HepG2 (cell line): ENCODE results near the gene EID3. TPM values are rescaled to one million over a fixed set of nuclear protein-coding genes. Genes with fewer than 3 reads are reported as not detected.
A peak's percentile ranks its signal among the peaks of the same experiment; 100 is the strongest.

ENCODE experiments used
- ASH2L ChIP-seq: fragments of 300-600, 200-600 bp; sonication (generic); IDR thresholded peaks from 2 replicates; pipeline ENCODE4 v1.7.0; 2017; ENCODE audit warnings: low read depth, mild to moderate bottlenecking, moderate library complexity, mixed read lengths, low read length; ENCODE audit not compliant: insufficient read length
- DNMT3B ChIP-seq: conservative IDR thresholded peaks from 2 replicates; pipeline ENCODE4 v1.6.1; 2016; ENCODE audit warnings: missing biosample characterization, control low read depth
- HDAC1 ChIP-seq: sonication (generic); formaldehyde crosslinking; IDR thresholded peaks from 2 replicates; pipeline ENCODE4 v1.5.1; 2020; ENCODE audit warnings: mild to moderate bottlenecking, missing genetic modification reagents
- HNRNPLL ChIP-seq: fragments of 200-400 bp; formaldehyde crosslinking; IDR thresholded peaks from 2 replicates; pipeline ENCODE4 v1.6.1; 2017; ENCODE audit warnings: mild to moderate bottlenecking, low read depth, low read length; ENCODE audit not compliant: poor library complexity, severe bottlenecking
- JUNB ChIP-seq: sonication (generic); formaldehyde crosslinking; IDR thresholded peaks from 2 replicates; pipeline ENCODE4 v1.8.0; 2022; ENCODE audit warnings: missing genetic modification reagents, mild to moderate bottlenecking, borderline replicate concordance
- KDM5B ChIP-seq: sonication (generic); formaldehyde crosslinking; IDR thresholded peaks from 2 replicates; pipeline ENCODE4 v1.4.0; 2020; ENCODE audit warnings: missing genetic modification reagents, mild to moderate bottlenecking, borderline replicate concordance
- MED8 ChIP-seq: sonication (generic); formaldehyde crosslinking; IDR thresholded peaks from 2 replicates; pipeline ENCODE4 v1.8.1; 2023; ENCODE audit warnings: mild to moderate bottlenecking, missing genetic modification reagents; ENCODE audit not compliant: insufficient replicate concordance
- MEIS2 ChIP-seq: sonication (generic); formaldehyde crosslinking; IDR thresholded peaks from 2 replicates; pipeline ENCODE4 v1.9.0; 2021; ENCODE audit warnings: mild to moderate bottlenecking, missing genetic modification reagents
- NONO ChIP-seq, 2 experiments: fragments of 450-650 bp in 1 of 2; sonication (generic) in 1 of 2; formaldehyde crosslinking in 1 of 2; IDR thresholded peaks in 1 of 2; conservative IDR thresholded peaks in 1 of 2; 2 replicates each; pipeline versions ENCODE4 v1.6.1 to v1.8.0; 2017 to 2022; ENCODE audit warnings: mild to moderate bottlenecking in 1 of 2, missing genetic modification reagents in 1 of 2, moderate library complexity in 1 of 2
- NR2C2 ChIP-seq: sonication (generic); formaldehyde crosslinking; IDR thresholded peaks from 2 replicates; pipeline ENCODE4 v1.4.0; 2020; ENCODE audit warnings: missing genetic modification reagents, mild to moderate bottlenecking, moderate library complexity, borderline replicate concordance
- RFX5 ChIP-seq: IDR thresholded peaks from 2 replicates; pipeline ENCODE4 v1.6.1; 2011; ENCODE audit warnings: low read depth, low read length, improper control_type of control experiment
- SSRP1 ChIP-seq: IDR thresholded peaks from 2 replicates; pipeline ENCODE4 v1.6.1; 2016; ENCODE audit warnings: control low read depth
- TCF7L2 ChIP-seq: IDR thresholded peaks from 2 replicates; pipeline ENCODE4 v1.6.1; 2011; ENCODE audit warnings: mild to moderate bottlenecking, low read depth, low read length, moderate library complexity
- THAP11 ChIP-seq: IDR thresholded peaks from 2 replicates; pipeline ENCODE4 v1.6.1; 2016; ENCODE audit warnings: missing biosample characterization, missing genetic modification reagents
- TMF1 ChIP-seq: sonication (generic); formaldehyde crosslinking; IDR thresholded peaks from 2 replicates; pipeline ENCODE4 v1.8.1; 2022; ENCODE audit warnings: low read depth, missing genetic modification reagents
- ZNF160 ChIP-seq: sonication (generic); formaldehyde crosslinking; IDR thresholded peaks from 2 replicates; pipeline ENCODE4 v1.8.0; 2022; ENCODE audit warnings: mild to moderate bottlenecking, inconsistent platforms, missing genetic modification reagents
- ZNF557 ChIP-seq: sonication (generic); formaldehyde crosslinking; IDR thresholded peaks from 2 replicates; pipeline ENCODE4 v1.4.0; 2020; ENCODE audit warnings: missing genetic modification reagents
- ZNF558 ChIP-seq: sonication (generic); formaldehyde crosslinking; IDR thresholded peaks from 2 replicates; pipeline ENCODE4 v1.9.0; 2022; ENCODE audit warnings: mild to moderate bottlenecking, missing genetic modification reagents, borderline replicate concordance
- ZNF607 ChIP-seq: sonication (generic); formaldehyde crosslinking; IDR thresholded peaks from 2 replicates; pipeline ENCODE4 v1.5.1; 2020; ENCODE audit warnings: missing genetic modification reagents, mild to moderate bottlenecking, borderline replicate concordance
- ZNF616 ChIP-seq: sonication (generic); formaldehyde crosslinking; IDR thresholded peaks from 2 replicates; pipeline ENCODE4 v1.5.0; 2020; ENCODE audit warnings: low read depth, mild to moderate bottlenecking, missing genetic modification reagents
- polyA plus RNA-seq, 8 experiments: library from polyadenylated mRNA; depleted of rRNA in 3 of 8; stranded (reverse) in 7 of 8; unstranded in 1 of 8; fragments of >200 nt; fragmentation: Illumina TruSeq in 4 of 8; extraction: Trizol in 4 of 8; gene quantifications; 2 replicates each; pipeline versions ENCODE4 v1.2.1 to v1.2.3, GENCODE V29; 2011 to 2016; ENCODE audit warnings: low read depth in 4 of 8, missing spikeins in 1 of 8, mixed read lengths in 1 of 8; ENCODE audit not compliant: insufficient read depth in 1 of 8
- total RNA-seq, 5 experiments: library from RNA; depleted of rRNA; stranded (reverse); fragments of >200 nt; fragmentation: Illumina TruSeq; extraction: Trizol; gene quantifications; 2 replicates each; pipeline ENCODE4 v1.2.3, GENCODE V29; 2016; ENCODE audit warnings: low read depth in 1 of 5
- TF ChIP-seq, protein P1 (sequence below): sonication (generic); formaldehyde crosslinking; IDR thresholded peaks from 2 replicates; pipeline ENCODE4 v1.9.0; 2022; ENCODE audit warnings: low read depth, missing genetic modification reagents
- TF ChIP-seq, protein P2 (sequence below): sonication (generic); formaldehyde crosslinking; IDR thresholded peaks from 2 replicates; pipeline ENCODE4 v1.4.0; 2020; ENCODE audit warnings: missing genetic modification reagents, borderline replicate concordance
- TF ChIP-seq, protein P3 (sequence below): sonication (generic); formaldehyde crosslinking; IDR thresholded peaks from 2 replicates; pipeline ENCODE4 v1.8.1; 2023; ENCODE audit warnings: mild to moderate bottlenecking, missing genetic modification reagents, borderline replicate concordance

EID3 gene
- total and polyA plus RNA-seq, 2 of the 13 experiments (the other 11 are each of a cell fraction or from before 2014, with no cell fraction given): 0.38 to 4.5 TPM

DNA sequence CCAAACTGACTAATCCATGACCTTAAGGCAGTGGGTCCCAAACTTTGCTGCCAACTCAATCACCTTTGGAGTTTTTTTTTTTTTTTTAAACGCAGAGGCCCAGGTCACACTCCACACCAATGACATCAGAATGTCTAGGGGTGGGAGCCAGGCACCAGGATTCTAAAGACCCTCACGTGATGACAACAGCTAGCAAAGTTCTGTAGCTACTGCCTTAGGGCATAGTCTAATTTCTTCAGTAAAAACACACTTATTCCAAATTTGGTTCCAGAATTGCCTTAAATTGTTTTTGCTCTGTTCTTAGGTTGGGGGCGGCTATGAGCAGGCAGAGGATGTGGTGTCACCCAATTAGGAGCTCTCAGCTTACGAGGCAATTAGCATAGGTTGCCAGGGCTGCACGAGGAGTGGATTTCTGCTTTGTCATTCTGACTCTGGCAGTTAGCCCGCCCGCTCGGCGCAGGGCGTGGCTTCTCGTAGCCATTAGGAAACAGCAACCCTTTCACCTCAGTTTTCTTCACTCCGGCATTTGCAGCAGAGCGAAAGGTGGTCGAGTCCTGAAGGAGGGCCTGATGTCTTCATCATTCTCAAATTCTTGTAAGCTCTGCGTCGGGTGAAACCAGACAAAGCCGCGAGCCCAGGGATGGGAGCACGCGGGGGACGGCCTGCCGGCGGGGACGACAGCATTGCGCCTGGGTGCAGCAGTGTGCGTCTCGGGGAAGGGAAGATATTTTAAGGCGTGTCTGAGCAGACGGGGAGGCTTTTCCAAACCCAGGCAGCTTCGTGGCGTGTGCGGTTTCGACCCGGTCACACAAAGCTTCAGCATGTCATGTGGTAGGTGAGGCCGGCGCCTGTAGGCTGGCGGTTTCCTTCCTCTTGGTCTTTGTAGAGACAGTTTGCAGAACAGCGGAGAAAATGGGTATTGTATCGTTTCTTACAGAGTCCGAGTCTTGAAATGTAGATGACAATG is 16.7 kb upstream of the EID3 start (continued):
- TF ChIP-seq THAP11 (peak; percentile 58), MEIS2 (CRISPR knock-in tag) (no peak; the same call in none of the 2 replicates), TCF7L2 (no peak), DNMT3B (CRISPR knock-in tag) (no peak), ASH2L (peak; percentile 58), ZNF160 (CRISPR knock-in tag) (no peak), KDM5B (CRISPR knock-in tag) (peak; percentile 82; the same call in 1 of the 2 replicates), ZNF616 (CRISPR knock-in tag) (no peak), HNRNPLL (no peak), NR2C2 (CRISPR knock-in tag) (no peak), RFX5 (no peak; the same call in 1 of the 2 replicates), JUNB (CRISPR knock-in tag) (no peak), ZNF557 (no peak), ZNF607 (CRISPR knock-in tag) (peak; percentile 64; the same call in 1 of the 2 replicates), MED8 (CRISPR knock-in tag) (no peak), NONO (IDR thresholded peaks at IDR 0.05) (no peak), NONO (CRISPR knock-in tag; conservative IDR thresholded peaks at IDR 0.05) (0 out of 2 replicates have a peak, but pooled peaks have one; percentile 15), SSRP1 (CRISPR knock-in tag) (no peak), ZNF558 (CRISPR knock-in tag) (peak; percentile 39; the same call in 1 of the 2 replicates), HDAC1 (no peak), TMF1 (no peak)
- TF ChIP-seq, protein P1, sequence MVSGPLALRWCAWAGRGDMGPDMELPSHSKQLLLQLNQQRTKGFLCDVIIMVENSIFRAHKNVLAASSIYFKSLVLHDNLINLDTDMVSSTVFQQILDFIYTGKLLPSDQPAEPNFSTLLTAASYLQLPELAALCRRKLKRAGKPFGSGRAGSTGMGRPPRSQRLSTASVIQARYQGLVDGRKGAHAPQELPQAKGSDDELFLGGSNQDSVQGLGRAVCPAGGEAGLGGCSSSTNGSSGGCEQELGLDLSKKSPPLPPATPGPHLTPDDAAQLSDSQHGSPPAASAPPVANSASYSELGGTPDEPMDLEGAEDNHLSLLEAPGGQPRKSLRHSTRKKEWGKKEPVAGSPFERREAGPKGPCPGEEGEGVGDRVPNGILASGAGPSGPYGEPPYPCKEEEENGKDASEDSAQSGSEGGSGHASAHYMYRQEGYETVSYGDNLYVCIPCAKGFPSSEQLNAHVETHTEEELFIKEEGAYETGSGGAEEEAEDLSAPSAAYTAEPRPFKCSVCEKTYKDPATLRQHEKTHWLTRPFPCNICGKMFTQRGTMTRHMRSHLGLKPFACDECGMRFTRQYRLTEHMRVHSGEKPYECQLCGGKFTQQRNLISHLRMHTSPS: no peak
- TF ChIP-seq, protein P2, sequence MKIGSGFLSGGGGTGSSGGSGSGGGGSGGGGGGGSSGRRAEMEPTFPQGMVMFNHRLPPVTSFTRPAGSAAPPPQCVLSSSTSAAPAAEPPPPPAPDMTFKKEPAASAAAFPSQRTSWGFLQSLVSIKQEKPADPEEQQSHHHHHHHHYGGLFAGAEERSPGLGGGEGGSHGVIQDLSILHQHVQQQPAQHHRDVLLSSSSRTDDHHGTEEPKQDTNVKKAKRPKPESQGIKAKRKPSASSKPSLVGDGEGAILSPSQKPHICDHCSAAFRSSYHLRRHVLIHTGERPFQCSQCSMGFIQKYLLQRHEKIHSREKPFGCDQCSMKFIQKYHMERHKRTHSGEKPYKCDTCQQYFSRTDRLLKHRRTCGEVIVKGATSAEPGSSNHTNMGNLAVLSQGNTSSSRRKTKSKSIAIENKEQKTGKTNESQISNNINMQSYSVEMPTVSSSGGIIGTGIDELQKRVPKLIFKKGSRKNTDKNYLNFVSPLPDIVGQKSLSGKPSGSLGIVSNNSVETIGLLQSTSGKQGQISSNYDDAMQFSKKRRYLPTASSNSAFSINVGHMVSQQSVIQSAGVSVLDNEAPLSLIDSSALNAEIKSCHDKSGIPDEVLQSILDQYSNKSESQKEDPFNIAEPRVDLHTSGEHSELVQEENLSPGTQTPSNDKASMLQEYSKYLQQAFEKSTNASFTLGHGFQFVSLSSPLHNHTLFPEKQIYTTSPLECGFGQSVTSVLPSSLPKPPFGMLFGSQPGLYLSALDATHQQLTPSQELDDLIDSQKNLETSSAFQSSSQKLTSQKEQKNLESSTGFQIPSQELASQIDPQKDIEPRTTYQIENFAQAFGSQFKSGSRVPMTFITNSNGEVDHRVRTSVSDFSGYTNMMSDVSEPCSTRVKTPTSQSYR (CRISPR knock-in tag): no peak
- TF ChIP-seq, protein P3, sequence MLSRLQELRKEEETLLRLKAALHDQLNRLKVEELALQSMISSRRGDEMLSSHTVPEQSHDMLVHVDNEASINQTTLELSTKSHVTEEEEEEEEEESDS (CRISPR knock-in tag): no peak
